Endothelial cell of umbilical vein (primary cell): Measurements from ENCODE around the gene PRXL2A.

Experiments used
- CTCF ChIP-seq, 2 donors: IDR thresholded peaks; 1 replicate in 1 of 2; 2 replicates in 1 of 2; pipeline ENCODE4 v1.5.1; 2011; ENCODE audit warnings: low read length in 2 of 2, mild to moderate bottlenecking in 2 of 2, moderate library complexity in 2 of 2, control low read depth in 1 of 2, inconsistent platforms in 1 of 2, low read depth in 1 of 2; ENCODE audit not compliant: insufficient read depth in 1 of 2; ENCODE audit errors: extremely low read depth in 1 of 2
- EZH2 ChIP-seq: IDR thresholded peaks from 2 replicates; pipeline ENCODE4 v1.6.1; 2012; ENCODE audit warnings: borderline replicate concordance, low read depth, mild to moderate bottlenecking, moderate library complexity, low read length, inconsistent platforms; ENCODE audit not compliant: severe bottlenecking
- GATA2 ChIP-seq: IDR thresholded peaks from 2 replicates; pipeline ENCODE4 v1.7.0; 2011; ENCODE audit warnings: low read depth, mild to moderate bottlenecking, moderate library complexity, mixed read lengths, low read length; ENCODE audit not compliant: insufficient read length, insufficient read depth
- JUN ChIP-seq: IDR thresholded peaks from 2 replicates; pipeline ENCODE4 v1.6.1; 2011; ENCODE audit warnings: borderline replicate concordance, low read depth; ENCODE audit not compliant: insufficient read length, insufficient read depth
- POLR2A ChIP-seq: IDR thresholded peaks from 2 replicates; pipeline ENCODE4 v1.6.1; 2012; ENCODE audit warnings: low read depth, mild to moderate bottlenecking, control low read depth, low read length
- POLR2AphosphoS5 ChIP-seq: IDR thresholded peaks from 2 replicates; pipeline ENCODE4 v1.6.1; 2012; ENCODE audit warnings: low read depth, mild to moderate bottlenecking, control low read depth, low read length, moderate library complexity; ENCODE audit not compliant: insufficient read depth
- TF ChIP-seq, protein P1 (sequence below): IDR thresholded peaks from 2 replicates; pipeline ENCODE4 v1.6.1; 2011; ENCODE audit not compliant: insufficient read depth, insufficient read length

DNA sequence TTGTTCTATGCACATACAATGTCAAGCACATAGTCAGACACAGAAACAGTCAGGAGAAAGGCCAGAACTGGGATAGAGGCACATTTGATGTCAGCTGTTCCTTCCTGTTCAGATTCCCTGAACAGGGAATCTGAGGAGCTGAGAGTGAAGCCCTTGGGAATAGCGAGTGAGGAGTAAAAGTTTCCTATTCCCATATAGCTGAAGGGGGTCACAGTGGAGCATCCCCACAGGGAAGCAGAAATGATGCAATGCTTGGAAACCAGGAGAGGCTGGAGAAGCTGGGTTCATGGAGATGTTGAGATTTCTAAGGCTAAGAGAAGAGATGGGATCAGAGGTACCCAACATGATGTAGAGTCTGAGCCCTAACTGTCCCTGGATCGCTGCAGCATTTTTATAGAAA, 11.3 kb upstream of the PRXL2A start:
- no peak for TF ChIP-seq EZH2
- TF ChIP-seq CTCF (IDR thresholded peaks at IDR 0.05; ENCODE audit: extremely low read depth in 1 of 2, insufficient read depth in 1 of 2, low read depth in 1 of 2, low read length in 2 of 2), result no peak
- no peak for TF ChIP-seq POLR2A
- no peak for TF ChIP-seq POLR2AphosphoS5
- TF ChIP-seq, protein P1, sequence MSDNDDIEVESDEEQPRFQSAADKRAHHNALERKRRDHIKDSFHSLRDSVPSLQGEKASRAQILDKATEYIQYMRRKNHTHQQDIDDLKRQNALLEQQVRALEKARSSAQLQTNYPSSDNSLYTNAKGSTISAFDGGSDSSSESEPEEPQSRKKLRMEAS, result no peak
- TF ChIP-seq JUN, result no peak
- no peak for TF ChIP-seq GATA2
